GM19240 (cell line): Measurements from ENCODE around the gene ARHGAP44.
A peak's percentile ranks its signal among the peaks of the same experiment; 100 is the strongest.

Experiments
- DNase-seq: peaks from one replicate; pipeline ENCODE4 v3.0.0; 2011; ENCODE audit warnings: low spot score; ENCODE audit not compliant: insufficient read length

ARHGAP44 gene, protein sequence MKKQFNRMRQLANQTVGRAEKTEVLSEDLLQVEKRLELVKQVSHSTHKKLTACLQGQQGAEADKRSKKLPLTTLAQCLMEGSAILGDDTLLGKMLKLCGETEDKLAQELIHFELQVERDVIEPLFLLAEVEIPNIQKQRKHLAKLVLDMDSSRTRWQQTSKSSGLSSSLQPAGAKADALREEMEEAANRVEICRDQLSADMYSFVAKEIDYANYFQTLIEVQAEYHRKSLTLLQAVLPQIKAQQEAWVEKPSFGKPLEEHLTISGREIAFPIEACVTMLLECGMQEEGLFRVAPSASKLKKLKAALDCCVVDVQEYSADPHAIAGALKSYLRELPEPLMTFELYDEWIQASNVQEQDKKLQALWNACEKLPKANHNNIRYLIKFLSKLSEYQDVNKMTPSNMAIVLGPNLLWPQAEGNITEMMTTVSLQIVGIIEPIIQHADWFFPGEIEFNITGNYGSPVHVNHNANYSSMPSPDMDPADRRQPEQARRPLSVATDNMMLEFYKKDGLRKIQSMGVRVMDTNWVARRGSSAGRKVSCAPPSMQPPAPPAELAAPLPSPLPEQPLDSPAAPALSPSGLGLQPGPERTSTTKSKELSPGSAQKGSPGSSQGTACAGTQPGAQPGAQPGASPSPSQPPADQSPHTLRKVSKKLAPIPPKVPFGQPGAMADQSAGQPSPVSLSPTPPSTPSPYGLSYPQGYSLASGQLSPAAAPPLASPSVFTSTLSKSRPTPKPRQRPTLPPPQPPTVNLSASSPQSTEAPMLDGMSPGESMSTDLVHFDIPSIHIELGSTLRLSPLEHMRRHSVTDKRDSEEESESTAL

DNA sequence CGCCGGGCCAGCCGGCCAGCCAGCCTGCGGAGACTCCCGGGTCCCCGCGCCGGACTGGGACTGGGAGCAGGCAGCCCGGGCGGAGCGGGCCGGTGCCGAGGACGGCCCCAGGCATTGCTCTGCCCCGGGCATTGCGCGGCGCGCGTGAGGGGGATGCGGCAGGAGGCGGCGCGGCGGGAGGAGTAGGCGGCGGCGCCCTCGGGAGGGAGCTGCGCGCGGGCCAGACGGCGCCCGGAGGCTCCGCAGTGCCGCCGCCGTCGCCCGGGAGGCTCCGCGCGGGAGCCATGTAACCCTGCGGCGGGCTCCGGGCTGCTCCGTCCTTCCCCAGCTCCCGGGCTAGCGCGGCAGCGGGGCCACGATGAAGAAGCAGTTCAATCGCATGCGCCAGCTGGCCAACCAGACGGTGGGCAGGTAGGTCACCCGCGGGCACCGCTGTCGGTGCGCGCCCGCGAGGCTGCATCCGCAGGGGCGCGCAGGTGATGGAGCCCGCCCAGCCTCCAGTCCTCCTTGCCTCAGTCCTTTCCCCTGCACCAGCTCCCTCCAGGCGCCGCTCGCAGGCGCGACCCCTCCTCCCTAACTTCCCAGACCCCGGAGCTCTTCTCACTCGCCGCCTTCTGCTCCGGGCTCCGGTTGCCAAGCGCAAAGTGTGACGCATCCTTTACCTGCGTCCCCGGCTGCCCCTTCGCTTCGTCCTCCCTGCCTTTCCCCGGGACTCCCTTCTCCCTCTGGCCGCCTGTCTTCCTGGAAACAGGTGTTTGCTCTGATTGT is at the start of gene ARHGAP44:
TSS of gene ARHGAP44 (plus strand) at position 18 of the 768 bp plus-strand sequence. CDS start at position 359, 341 bp downstream.
- DNase-seq = no peak

DNA sequence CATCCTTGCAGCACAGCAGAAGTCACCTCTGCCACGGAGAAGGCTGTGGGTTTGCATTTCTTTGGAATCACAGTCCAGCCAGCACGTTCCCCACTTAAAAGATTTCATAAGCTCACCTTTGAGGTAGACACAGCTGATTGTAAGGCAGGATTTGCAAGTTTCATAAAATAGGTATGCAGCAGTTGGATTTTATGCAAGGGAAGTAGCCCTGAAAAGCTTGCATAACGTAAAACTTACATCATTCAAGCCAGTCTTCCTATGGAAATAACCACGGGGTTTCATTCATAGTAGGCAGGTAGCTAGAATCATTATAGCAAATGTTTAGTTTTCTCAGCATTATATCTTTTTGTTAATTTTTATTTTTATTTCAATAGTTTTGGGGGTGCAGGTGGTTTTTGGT is 49.8 kb upstream of the ARHGAP44 start:
- no peak for DNase-seq

DNA sequence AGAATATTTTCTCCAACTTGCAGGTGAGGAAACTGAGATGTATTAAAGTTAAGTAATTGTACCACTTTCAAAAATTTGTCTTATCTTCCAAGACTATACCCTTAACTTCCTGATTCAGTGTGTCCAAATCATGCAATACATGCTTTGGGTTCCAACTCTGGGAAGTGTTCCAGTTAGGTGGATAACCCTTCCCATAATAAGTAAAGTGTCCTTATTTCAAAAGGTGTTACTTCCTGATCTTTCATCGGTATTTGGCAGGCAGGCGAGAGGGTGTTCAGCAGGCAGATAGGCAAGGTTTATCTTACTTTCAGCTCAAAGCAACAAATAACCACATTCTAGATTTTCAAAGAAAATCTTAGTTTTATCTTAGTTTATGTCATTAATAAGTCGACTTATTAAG is 46.3 kb upstream of the ARHGAP44 start:
- DNase-seq = no peak

DNA sequence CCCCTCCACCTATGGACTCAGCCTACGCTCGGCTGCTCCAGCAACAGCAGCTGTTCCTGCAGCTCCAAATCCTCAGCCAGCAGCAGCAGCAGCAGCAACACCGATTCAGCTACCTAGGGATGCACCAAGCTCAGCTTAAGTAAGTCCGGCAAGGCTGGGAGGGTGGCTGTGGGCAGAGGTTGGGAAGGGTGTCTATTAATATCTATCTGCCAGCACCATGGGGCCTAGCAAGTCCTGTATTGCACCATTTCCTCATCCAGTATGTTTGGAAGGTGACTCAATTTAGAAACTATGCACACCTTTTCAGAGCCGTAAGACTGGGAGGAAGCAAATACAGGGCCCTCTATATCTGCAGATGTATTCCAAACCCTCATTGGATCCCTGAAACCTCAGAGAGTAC is 45.0 kb upstream of the ARHGAP44 start:
- no peak for DNase-seq

DNA sequence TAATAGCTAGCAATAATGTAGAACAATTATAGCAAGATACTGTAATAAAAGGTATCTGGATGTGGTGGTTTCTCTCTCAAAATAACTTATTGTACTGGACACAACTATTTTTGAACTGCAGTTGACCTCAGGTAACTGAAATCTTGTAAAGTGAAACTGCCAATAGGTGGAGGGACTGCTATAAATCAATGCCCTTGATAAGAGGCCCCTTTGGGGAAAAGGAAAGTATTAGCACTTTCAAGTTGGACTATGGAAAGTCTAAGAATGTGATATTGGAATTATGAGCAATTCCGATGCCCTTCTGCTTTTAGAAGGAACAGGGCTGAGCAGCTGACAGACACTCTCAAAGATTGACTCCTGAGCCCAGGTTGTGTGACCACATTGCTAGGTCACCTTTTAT is 44.5 kb upstream of the ARHGAP44 start:
- DNase-seq = no peak

DNA sequence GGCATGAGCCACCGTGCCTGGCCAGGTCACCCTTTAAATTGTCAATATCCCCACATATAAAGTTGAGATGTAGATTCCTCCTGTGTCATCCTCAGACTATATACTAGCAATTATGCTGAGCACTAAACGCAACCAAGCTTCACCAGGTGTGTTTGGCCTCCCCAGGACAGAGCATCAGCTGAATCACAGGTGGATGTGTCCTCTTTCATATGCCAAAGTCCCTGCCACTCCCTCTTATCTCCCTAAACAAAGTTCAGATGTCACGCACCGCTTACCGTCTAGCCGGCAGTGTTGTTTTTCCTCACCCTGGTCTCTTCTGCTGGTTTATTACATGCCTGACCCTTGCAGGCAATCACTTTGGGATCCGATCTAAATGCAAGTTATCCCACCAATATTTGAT is 43.8 kb upstream of the ARHGAP44 start:
- no peak for DNase-seq

DNA sequence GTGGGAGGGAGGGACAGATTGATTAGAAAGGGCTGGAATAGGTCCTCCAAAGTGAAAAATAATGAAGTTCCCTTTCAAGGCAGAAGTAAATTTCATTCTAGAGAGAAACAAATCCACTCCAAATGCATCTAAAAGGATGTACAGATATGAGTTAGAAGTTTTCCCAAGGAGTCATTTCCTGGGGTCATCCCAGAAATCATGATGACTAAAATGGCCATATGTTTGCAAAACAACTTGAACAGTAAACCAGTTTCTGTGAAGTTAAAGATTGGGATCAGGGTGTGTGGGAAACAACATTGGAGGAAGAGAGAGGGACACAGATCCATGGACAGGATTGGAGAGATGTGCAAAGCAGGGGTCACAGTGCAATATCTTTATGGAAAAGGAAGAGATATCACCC is 32.5 kb upstream of the ARHGAP44 start:
- DNase-seq = no peak

DNA sequence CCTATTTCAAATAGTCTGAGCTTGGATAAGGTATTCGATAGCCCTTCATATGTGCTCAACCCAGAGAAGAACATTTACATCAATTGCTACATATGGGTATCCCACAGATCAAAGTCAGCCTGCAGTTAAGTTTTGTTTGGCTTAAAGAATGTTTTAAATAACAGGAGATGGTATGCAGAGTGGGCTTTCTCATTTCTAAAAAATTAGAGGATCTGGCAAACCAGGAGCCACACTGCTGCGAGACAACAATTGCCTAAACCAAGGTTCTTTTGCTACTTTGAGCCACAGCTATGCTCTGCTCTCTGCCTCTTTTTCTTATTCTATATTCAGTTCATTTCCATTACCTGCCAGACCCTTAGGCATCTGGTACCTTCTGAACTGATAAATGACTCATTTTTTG is 30.2 kb upstream of the ARHGAP44 start:
- no peak for DNase-seq

DNA sequence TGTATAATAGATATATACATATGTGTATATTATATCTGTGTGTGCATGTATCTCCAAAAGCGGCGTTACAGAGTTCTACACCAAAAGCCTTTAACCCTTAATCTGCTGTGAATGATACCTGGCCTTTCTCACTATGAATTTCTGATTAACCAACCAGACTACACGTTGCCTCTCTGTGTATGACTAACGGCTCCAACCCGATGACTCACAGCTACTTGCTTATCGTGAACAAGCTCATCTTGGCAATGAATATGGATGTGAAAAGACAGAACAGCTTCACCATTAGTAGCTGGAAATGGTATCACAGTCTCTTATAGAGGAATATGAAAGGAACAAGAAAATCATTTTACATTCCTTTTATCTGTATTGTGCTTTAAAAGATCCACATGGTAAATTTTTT is 23.8 kb upstream of the ARHGAP44 start:
- DNase-seq = no peak

DNA sequence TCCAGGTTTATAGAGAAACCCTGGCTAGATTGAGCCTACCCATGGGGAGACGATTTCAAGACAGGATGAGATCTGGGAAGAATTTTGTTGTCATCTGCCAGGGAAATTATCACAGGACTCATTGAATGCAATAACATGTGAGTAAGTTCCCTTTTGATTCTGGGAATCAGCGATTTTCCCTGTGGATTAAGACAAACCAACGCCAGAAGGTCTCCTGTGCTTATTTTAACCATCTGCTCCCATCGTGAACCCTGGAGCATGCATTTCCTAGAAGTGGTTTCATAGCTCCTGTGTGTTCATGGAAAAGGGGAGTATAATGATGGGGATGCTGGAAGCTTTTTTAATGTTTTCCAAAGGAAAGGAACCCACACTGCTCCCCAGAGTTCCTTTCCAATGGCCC is 21.0 kb upstream of the ARHGAP44 start:
- no peak for DNase-seq

DNA sequence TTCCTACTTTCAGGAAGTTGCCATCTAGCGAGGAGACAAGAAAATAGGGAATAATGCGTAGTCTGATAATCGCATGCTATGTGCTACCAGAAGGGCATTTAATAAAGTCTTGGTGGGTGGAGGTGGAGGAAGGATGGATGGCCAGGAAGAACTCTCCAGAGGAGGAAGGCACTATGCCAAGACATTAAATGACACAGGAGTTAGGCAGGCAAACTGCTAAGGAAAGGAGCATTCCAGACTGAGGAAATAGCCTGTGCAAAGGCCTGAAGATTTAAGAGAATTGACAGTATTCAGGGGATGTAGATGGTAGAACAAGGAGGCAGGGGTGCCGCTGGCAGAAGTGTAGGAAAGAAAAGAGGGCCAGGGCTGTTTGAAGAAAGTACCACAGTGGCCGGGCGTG is 19.3 kb upstream of the ARHGAP44 start:
- DNase-seq = no peak

DNA sequence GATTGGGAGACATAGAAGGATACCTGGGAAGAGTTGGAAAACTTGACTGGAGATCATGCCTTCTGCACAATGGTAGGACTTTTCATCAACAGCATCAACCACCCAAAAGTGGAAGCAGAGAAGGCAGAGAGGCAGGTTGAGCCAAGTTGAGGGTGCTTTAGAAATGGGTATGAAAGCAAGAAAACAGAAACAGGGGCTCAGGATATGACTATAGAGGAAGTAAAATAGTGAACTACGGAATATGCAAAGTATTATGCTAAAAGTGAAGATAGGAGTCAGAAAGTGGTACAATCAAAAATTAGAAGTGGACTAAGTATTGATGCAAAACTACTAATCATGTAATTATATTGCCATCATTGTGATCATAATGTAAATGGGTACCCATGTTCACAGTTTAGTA is 16.1 kb upstream of the ARHGAP44 start:
- DNase-seq = no peak

DNA sequence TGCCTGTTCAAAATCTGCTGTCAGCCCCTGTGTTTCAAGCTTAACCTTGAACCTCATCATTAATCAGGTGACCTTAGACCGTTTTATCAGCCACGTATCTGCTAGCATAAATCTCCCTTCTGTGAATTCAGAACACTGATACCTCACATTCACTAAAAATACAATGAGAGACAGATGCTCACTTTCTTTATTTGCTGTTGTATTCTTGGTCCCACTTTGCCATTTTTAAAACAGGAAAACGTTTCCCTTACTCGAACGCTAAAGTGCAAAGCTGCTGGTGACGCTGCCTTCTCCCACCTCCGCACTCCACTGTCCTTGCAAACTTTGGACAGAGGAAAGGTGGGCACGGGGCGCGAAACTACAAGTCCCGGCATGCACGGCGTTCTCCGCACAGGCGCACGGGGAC is 220 bp upstream of the ARHGAP44 start:
- DNase-seq = peak; percentile 28

DNA sequence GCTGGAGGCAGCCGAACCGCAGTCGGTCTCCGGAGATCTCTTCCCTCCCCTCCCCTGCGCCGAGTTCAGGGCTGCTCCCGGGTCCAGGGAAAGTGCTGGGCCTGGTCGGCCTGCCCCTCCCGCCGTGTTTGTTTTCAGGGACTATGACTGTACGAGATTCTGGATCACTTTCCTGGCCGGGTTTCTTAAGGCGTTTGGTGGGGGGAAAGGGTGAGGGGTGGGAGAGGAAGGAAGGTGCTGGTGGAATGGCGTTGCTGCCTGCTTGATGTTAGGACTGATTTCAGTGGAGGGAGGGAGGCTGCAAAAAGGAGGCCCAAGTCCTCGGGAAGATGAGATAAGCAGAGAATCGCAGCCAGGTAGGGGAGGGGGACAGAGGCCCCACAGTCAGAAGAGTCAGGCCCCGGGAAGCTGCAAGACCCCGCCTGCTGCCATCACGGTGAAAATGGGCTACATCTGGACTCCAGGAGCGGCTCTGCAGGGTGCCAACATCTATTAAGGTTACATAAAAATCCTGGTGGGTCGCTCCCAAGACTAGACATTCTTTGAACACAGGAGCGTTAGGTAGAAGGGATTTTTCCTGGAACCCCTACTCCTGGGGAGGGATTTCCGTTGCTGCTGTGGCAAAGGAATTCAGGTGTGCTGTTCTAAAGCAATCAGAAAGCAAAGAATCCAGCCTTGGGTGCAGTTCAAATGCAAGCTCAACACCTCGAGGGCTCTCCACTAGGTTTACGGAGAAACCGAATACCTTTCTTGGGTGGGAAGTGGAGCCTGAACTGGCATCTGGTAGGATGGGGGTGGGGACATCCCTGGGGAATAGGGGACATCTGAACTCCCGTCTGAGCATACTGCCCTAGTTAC is 1.2 kb downstream of the ARHGAP44 start:
- no peak for DNase-seq

DNA sequence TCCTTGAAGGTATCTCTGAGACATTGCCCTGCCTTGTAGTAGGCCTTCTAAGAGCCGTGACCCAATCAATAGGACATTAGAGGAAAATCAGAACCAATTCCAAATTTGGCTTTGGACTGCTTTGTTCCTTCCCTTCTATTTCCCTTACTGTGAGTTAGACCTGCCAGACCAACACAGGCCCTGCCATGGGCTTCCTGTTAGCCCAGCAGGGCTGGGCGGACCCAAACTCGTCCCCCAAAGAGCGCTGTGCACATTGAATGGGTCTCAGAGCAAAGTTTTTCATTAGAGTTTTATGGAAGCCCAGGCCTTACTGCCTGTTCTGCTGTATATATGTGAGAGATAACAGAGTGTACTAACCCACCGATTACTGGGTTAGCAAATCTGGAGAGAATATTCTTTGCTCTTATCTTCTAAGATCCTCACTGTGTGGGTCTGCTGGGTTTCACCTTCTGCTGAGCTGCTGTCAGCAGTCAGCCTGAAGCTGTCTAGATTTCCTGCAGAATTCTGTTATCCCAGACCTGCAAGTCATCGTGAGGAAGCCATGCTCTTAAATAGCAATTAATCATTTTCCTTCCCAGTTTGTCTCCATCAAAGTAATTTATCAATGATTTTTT is 5.7 kb downstream of the ARHGAP44 start:
- DNase-seq = no peak

DNA sequence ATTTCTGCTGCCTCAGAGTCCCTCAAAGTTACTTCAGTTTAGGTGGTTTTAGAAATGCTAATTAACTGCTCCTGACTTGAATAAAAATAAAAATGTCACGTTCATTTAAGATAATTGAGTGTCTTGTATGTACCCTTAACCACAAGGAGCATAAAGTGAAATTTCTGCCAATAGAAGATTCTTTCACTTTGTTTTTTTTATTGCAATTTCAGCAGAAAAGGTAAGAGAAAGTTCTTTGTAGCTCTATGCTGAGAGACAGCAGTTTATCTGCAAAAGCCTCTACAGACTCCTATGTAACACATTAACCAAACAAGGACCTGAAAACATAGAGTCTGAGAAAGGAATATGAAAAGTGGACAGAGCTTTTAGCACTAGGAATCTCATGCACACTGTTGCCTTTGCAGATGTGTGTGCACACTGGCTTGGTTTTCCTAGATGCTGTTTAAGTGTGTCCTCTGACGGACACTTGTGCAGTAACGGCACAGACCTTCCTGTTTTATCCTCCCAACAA is 11.6 kb downstream of the ARHGAP44 start:
- DNase-seq = no peak

DNA sequence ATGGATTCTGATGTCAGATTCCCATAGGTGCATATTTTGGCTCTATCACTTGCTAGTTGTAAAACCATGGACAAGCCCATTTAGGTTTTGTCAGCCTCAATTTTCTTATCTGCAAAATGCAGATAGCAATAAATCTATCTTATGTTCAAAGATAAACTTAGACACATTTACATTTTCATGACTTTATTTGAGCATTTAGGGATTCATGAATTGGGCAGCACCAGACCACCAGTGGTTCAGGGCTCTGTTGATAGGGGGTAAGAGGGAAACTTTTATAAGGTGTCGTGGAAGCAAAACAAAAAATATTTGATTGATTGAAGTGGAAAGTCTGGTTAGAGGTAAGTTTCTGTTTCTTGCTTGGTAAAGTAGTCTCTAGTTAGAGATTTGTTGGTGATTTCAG is 17.3 kb downstream of the ARHGAP44 start:
- DNase-seq = no peak

DNA sequence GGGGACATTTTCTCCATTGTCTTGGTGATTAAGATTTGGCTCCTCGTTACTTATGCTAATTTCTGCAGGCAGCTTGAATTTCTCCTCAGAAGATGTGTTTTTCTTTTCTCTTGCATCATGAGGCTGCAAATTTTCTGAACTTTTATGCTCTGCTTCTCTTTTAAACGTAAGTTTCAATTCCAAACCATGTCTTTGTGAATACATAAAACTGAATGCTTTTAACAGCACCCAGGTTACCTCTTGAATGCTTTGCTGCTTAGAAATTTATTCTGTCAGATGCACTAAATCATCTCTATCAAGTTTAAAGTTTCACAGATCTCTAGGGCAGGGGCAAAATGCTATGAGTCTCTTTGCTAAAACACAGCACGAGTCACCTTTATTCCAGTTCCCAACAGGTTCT is 19.4 kb downstream of the ARHGAP44 start:
- no peak for DNase-seq

DNA sequence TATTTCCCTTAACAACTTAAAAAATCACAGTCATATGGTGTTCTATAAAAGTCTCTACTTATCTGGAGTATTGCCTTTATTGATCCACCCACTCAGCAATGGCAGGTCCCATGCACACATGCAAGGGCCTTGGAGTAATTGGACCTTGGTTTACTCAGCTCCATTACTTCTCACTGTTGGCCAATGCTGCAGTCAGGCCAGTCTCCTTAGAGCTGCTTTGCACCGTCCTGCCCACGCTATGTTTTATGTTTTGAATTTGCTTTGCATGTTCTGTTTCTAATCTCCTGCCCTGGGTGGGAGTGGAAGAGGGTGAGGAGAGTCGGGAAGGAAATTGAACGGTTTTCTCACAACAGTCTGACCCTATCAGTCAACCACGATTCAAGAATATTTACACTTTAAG is 23.6 kb downstream of the ARHGAP44 start:
- DNase-seq = no peak

DNA sequence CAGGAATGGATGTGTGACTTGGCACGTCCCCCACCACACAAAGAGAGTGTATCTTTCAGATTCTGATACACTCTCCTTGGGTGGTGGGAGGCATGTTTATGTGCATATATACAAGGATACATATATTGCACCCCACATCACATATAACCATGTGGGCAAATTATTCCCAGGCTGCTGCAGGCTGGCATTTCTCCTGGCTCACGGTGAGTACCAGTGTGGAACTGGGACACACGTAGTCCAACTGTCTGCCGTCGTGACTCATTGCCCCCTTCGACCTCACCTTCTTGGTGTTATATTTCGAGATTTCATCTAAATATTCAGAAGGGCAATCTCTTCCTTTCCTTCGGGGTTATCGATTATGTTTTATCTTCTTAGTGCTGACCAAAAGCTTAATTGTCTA is 24.4 kb downstream of the ARHGAP44 start:
- DNase-seq = no peak
